ENCODE data around the gene GOLGA8H.
"Not testable (repeated sequence)": the region's sequence is repeated elsewhere in the genome, so short reads cannot be mapped to it uniquely, and the experiment has no call there.

The GOLGA8H gene, protein sequence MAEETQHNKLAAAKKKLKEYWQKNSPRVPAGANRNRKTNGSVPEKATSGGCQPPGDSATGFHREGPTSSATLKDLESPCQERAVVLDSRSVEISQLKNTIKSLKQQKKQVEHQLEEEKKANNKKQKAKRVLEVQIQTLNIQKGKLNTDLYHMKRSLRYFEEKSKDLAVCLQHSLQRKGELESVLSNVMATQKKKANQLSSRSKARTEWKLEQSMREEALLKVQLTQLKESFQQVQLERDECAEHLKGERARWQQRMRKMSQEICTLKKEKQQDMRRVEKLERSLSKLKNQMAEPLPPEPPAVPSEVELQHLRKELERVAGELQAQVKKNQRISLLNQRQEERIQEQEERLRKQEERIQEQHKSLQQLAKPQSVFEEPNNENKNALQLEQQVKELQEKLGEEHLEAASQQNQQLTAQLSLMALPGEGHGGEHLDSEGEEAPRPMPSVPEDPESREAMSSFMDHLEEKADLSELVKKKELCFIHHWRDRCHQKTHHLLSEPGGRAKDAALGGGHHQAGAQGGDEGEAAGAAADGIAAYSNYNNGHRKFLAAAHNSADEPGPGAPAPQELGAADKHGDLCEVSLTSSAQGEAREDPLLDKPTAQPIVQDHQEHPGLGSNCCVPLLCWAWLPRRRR

GRCh38 chr15:30603796-30604195, at the start of gene GOLGA8H:
GOLGA8H (plus strand) TSS chr15:30604028; CDS start chr15:30604126, 98 bp downstream.
- DNase-seq = not testable (repeated sequence)

- not testable (repeated sequence) for DNase-seq
Measured at GRCh38 chr15:30566949-30567348, 36.9 kb upstream of the GOLGA8H start.

GRCh38 chr15:30573012-30573491, 30.8 kb upstream of the GOLGA8H start:
- DNase-seq = not testable (repeated sequence)

DNA sequence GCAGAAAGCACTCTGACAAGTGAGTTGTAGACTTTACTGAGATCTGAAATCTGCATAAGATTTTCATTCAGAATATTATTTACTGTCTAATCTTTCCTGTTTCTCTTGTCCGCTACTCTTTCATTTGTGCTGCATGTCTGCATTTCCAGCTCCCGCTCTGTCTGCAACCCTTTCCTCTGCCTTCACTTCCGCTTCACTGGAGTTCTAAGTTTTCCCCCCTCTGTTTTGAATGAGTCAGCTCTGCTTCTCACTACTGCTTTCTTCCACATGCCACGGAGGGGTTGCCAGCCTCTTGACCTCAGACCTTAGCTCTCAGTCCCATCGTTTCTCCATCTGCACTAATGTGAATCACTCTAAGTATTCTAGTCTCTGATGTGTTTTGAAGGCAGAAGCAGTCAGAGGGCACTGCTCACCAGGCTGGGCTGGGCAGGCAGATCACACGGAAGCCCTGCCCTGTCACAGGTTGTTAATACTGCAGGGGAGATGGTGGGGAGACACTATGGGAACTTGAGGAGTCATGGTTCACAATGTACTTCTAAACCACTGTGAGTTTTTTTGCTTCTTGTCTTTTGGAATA, 24.3 kb upstream of the GOLGA8H start:
- DNase-seq = not testable (repeated sequence)

GRCh38 chr15:30580716-30581115, 23.1 kb upstream of the GOLGA8H start:
- not testable (repeated sequence) for DNase-seq

DNA sequence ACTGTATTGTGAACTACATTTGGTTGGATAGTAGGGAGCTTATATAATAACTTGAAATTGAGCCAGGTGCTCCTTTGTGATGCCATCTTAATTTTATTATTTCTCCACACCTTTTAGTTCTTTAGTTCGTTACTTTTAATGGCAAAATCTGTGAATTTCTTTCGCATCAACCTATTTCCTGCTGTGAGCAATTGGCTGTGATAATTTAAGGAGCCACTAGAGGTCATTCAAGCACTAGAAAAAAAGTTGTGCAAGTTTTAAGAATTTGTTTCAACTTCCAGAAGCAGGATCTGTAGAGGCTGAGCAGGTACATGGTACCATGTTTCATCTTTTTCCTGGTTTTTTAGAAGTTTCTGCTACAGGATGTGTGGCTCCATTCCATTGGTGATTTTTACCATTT, 4.9 kb upstream of the GOLGA8H start:
- not testable (repeated sequence) for DNase-seq

DNA sequence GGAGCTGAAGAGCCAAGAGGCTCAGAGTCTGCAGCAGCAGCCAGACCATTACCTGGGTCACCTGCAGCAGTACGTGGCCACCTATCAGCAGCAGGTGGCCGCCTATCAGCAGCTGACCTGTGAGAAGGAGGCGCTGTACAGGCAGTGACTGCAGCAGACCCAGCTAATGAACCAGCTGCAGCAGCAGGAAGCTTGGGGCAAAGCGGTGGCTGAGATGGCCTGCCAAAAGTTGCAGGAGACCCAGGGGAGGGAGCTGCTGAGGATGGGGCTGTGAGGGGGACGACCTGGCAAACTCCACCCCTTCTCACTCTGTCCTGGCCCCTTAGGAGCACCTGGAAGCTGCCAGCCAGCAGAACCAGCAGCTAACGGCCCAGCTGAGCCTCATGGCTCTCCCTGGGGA, 8.4 kb downstream of the GOLGA8H start:
- not testable (repeated sequence) for DNase-seq

GRCh38 chr15:30621342-30621741, 17.5 kb downstream of the GOLGA8H start:
- DNase-seq = not testable (repeated sequence)

DNA sequence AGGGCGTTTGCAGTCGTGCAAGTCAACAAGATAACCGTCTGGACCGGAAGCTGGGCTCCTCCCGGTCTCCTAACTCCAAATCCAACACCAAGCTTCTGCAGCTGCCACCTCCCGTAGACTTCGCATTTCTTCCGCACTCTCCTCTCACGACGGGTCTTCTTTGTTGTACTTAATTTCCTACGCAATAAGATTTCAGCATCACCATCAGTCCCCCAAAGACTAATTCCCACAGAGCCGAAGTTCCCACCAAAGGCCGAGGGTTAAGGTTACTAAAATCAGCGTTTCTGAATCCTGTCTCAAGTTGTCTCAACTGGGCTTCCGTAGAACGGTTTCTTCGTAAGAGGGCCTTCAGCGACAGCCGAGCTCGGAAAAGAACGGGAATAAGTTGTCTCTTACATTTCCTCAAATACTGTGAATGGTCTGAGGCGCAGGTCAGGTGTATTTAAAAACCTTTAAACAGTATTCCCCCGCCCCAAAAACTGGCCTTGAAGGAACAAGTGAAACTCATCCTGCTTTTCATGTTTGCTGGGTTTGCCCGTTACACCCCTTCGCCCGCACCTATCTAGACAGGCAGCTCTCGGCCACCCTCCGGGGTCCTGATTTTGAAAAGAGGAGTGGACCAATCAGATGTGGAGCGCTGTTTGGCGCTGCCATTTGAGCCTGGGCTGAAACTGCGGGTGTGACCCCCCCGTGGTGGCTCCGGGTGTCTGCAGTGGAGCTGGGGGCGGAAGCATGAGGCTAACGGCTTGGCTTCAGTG, 21.8 kb downstream of the GOLGA8H start, which contains the start of gene ARHGAP11B:
Gene ARHGAP11B (plus strand): TSS at position 693 of the 758 bp plus-strand sequence.
- not testable (repeated sequence) for DNase-seq

GRCh38 chr15:30626194-30626565, 22.4 kb downstream of the GOLGA8H start:
- not testable (repeated sequence) for DNase-seq

GRCh38 chr15:30626632-30627031, 22.8 kb downstream of the GOLGA8H start:
- not testable (repeated sequence) for DNase-seq

- DNase-seq = no peak
Measured at GRCh38 chr15:30650012-30650929, 46.4 kb downstream of the GOLGA8H start.

DNA sequence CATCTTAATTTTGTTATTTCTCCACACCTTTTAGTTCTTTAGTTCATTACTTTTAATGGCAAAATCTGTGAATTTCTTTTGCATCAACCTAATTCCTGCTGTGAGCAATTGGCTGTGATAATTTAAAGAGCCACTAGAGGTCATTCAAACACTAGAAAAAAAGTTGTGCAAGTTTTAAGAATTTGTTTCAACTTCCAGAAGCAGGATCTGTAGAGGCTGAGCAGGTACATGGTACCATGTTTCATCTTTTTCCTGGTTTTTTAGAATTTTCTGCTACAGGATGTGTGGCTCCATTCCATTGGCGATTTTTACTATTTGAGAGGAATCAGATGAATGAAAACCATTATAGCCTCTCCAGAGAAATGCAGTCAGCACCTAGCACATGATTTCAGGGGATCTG, 57.3 kb downstream of the GOLGA8H start:
- DNase-seq = not testable (repeated sequence)

Measured in GDM1 (cell line).